GM12878 (cell line): Measurements from ENCODE around the gene EMILIN3. TPM values are rescaled to one million over a fixed set of nuclear protein-coding genes. Genes with fewer than 3 reads are reported as not detected.
A peak's percentile ranks its signal among the peaks of the same experiment; 100 is the strongest.

Experiments used
- ATAC-seq: fragments of 200-7000 bp; cut with Tn5 transposase; 3 replicates; pipeline ENCODE4 v1.9.1; 2020; ENCODE audit warnings: mild to moderate bottlenecking, moderate library complexity
- BruUV-seq: library from RNA; stranded (reverse); fragments of 400-500 nt; replicated peaks from 2 replicates; lab custom pipeline; 2021; lab: Mats Ljungman, UMichigan
- CTCF ChIA-PET: fragments of 300-600 bp; sonication (Branson Sonifier 250); formaldehyde crosslinking; extraction: SDS; loops from one replicate; lab custom pipeline; 2021; ENCODE audit warnings: inconsistent platforms; lab: Yijun Ruan, JAX
- POLR2A ChIA-PET: fragments of 350-600 bp; formaldehyde crosslinking; extraction: SDS; loops from one replicate; lab custom pipeline; 2021; ENCODE audit warnings: inconsistent platforms; lab: Charles Lee
- RAD21 ChIA-PET: fragments of 300-600 bp; sonication (Branson Sonifier 250); formaldehyde crosslinking; loops from one replicate; lab custom pipeline; 2023; ENCODE audit warnings: antibody characterized with exemption; ENCODE audit not compliant: unreplicated experiment; lab: Charles Lee
- SMC1A ChIA-PET: fragments of 300-600 bp; sonication (Branson Sonifier 250); formaldehyde crosslinking; loops from one replicate; lab custom pipeline; 2023; ENCODE audit not compliant: unreplicated experiment, uncharacterized antibody; lab: Charles Lee
- DNase-seq: peaks from one replicate; pipeline ENCODE4 v3.0.0-alpha.2; 2011; ENCODE audit warnings: low read depth, low spot score
- FAIRE-seq: peaks from 3 replicates; lab custom pipeline; 2011; peaks lifted over from hg19 to GRCh38; lab: Jason Lieb, UNC
- H2AFZ ChIP-seq: 2 replicates; pipeline ENCODE4 v1.6.0; 2011; ENCODE audit warnings: low read depth, low read length, control low read depth; ENCODE audit not compliant: control insufficient read depth
- H3K27ac ChIP-seq: 2 replicates; pipeline ENCODE4 v1.5.1; 2011; ENCODE audit warnings: control low read depth; ENCODE audit not compliant: control insufficient read depth, insufficient read depth
- H3K27me3 ChIP-seq, 2 experiments: replicated peaks in 1 of 2; 2 replicates each; pipeline versions ENCODE4 v1.6.0 to v1.6.1; 2011; ENCODE audit warnings: low read length in 1 of 2; ENCODE audit not compliant: control insufficient read depth in 2 of 2, insufficient read depth in 2 of 2
- H3K36me3 ChIP-seq, 2 experiments: 2 replicates each; pipeline ENCODE4 v1.5.1; 2011; ENCODE audit warnings: low read length in 1 of 2; ENCODE audit not compliant: control insufficient read depth in 2 of 2, insufficient read depth in 2 of 2
- H3K4me1 ChIP-seq: 2 replicates; pipeline ENCODE4 v1.6.1; 2011; ENCODE audit warnings: mild to moderate bottlenecking, low read length, moderate library complexity, mixed read lengths; ENCODE audit not compliant: control insufficient read depth, insufficient read depth
- H3K4me2 ChIP-seq: 2 replicates; pipeline ENCODE4 v1.6.0; 2011; ENCODE audit warnings: control low read depth; ENCODE audit not compliant: control insufficient read depth, insufficient read depth
- H3K4me3 ChIP-seq: fragments of 200-600 bp; sonication (generic); 2 replicates; pipeline ENCODE4 v1.5.1; 2016
- H3K79me2 ChIP-seq: 2 replicates; pipeline ENCODE4 v1.6.0; 2011; ENCODE audit warnings: low read length; ENCODE audit not compliant: control insufficient read depth, insufficient read depth
- H3K9ac ChIP-seq: 2 replicates; pipeline ENCODE4 v1.8.0; 2011; ENCODE audit warnings: low read length, control low read depth, mixed read lengths; ENCODE audit not compliant: control insufficient read depth, insufficient read depth
- H3K9me3 ChIP-seq: replicated peaks from 3 replicates; pipeline ENCODE4 v1.5.1; 2011; ENCODE audit warnings: mild to moderate bottlenecking, low read length; ENCODE audit not compliant: control insufficient read depth, insufficient read depth
- H4K20me1 ChIP-seq: 2 replicates; pipeline ENCODE4 v1.6.0; 2011; ENCODE audit not compliant: control insufficient read depth, insufficient read depth
- E4F1 ChIP-seq: fragments of 450-650 bp; IDR thresholded peaks from 2 replicates; pipeline ENCODE4 v1.6.1; 2018; ENCODE audit warnings: borderline replicate concordance, mild to moderate bottlenecking; ENCODE audit not compliant: partially characterized antibody
- FOXM1 ChIP-seq: IDR thresholded peaks from 2 replicates; pipeline ENCODE4 v1.6.1; 2012; ENCODE audit warnings: low read depth, mild to moderate bottlenecking, inconsistent platforms, low read length, moderate library complexity
- HDGF ChIP-seq: fragments of 450-650 bp; IDR thresholded peaks from 2 replicates; pipeline ENCODE4 v1.6.1; 2016; ENCODE audit warnings: antibody characterized with exemption
- IRF4 ChIP-seq: IDR thresholded peaks from 2 replicates; pipeline ENCODE4 v1.6.1; 2011; ENCODE audit warnings: low read depth, low read length
- RBBP5 ChIP-seq: fragments of 200-600 bp; sonication (generic); conservative IDR thresholded peaks from 2 replicates; pipeline ENCODE4 v1.6.1; 2016
- RELB ChIP-seq: fragments of 450-650 bp; IDR thresholded peaks from 2 replicates; pipeline ENCODE4 v1.6.1; 2017; ENCODE audit warnings: low read depth, mild to moderate bottlenecking, moderate library complexity
- SMC3 ChIP-seq: IDR thresholded peaks from 2 replicates; pipeline ENCODE4 v1.6.1; 2011; ENCODE audit warnings: low read length, improper control_type of control experiment, borderline replicate concordance
- ZNF207 ChIP-seq: fragments of 450-650 bp; IDR thresholded peaks from 2 replicates; pipeline ENCODE4 v1.6.1; 2014; ENCODE audit warnings: antibody characterized with exemption, mild to moderate bottlenecking, borderline replicate concordance
- ZNF384 ChIP-seq: IDR thresholded peaks from 2 replicates; pipeline ENCODE4 v1.6.1; 2012; ENCODE audit warnings: low read depth, mild to moderate bottlenecking, low read length, improper control_type of control experiment, borderline replicate concordance
- ZSCAN29 ChIP-seq: fragments of 450-650 bp; IDR thresholded peaks from 2 replicates; pipeline ENCODE4 v1.6.1; 2017; ENCODE audit warnings: mild to moderate bottlenecking, moderate library complexity
- WGBS: methylation state at CpG from one replicate; pipeline ENCODE4 v1.1.6; 2016; ENCODE audit warnings: low lambda C conversion rate; ENCODE audit not compliant: insufficient replicate concordance, insufficient coverage; ENCODE audit errors: missing lambda C conversion rate; 5-methylcytosine and 5-hydroxymethylcytosine counted together
- in situ Hi-C: fragments of 300-500 bp; cut with MboI; formaldehyde crosslinking; loops from 9 replicates; pipeline ENCODE4 v1.14.3; 2018; ENCODE audit warnings: mixed read lengths
- intact Hi-C: fragments of 100-400 bp; cut with micrococcal nuclease; formaldehyde crosslinking; loops from one replicate; pipeline ENCODE4 v1.14.2; 2022; ENCODE audit not compliant: unreplicated experiment
- polyA plus RNA-seq, 11 experiments: library from polyadenylated mRNA; depleted of rRNA in 4 of 11; unstranded in 6 of 11; stranded (reverse) in 5 of 11; fragments of >200 nt; fragmentation: Nextera tagmentation in 4 of 11; fragmentation: Illumina TruSeq in 1 of 11; extraction: Ambion mirVana in 4 of 11; extraction: Trizol in 1 of 11; gene quantifications; 1 replicate in 1 of 11; 2 replicates in 10 of 11; pipeline versions ENCODE4 v1.2.1 to v1.2.3, GENCODE V29; 2011 to 2016; ENCODE audit warnings: inconsistent platforms in 2 of 11, missing spikeins in 2 of 11, low read depth in 1 of 11
- total RNA-seq, 4 experiments: library from RNA; depleted of rRNA in 3 of 4; stranded (reverse); fragments of >200 nt in 3 of 4; fragmentation: Illumina TruSeq in 1 of 4; extraction: Trizol in 1 of 4; gene quantifications; 2 replicates each; pipeline versions ENCODE4 v1.2.1 to v1.2.3, GENCODE V29; 2013 to 2021
- TF ChIP-seq, protein P1 (sequence below): IDR thresholded peaks from 2 replicates; pipeline ENCODE4 v1.6.1; 2011; ENCODE audit warnings: low read depth, low read length, improper control_type of control experiment, borderline replicate concordance

EMILIN3 gene
- total and polyA plus RNA-seq, 10 of the 15 experiments (the other 5 are each of a cell fraction or from before 2014, with no cell fraction given), result not detected

- intact Hi-C loops, result no loop called here
- no TSS peak for BruUV-seq
- in situ Hi-C loops, result no loop called here
- Histone ChIP-seq H3K9ac (no peak overlapping the region), H3K4me2 (no peak overlapping the region), H4K20me1 (no peaks in the 10 kb centered on the region), H3K4me3 (no peak overlapping the region), H3K79me2 (no peaks in the 10 kb centered on the region), H3K9me3 (no peaks in the 10 kb centered on the region), H3K27me3 (no peaks in the 10 kb centered on the region), H2AFZ (no peak overlapping the region), H3K27ac (no peak overlapping the region), H3K36me3 (no peaks in the 10 kb centered on the region), H3K4me1 (no peaks in the 10 kb centered on the region)
- DNase-seq (no peak), FAIRE-seq (no peak), ATAC-seq (peak; percentile 44; the same call in 2 of the 3 replicates)
- CTCF ChIA-PET, result no interaction called here
- 46% methylated on average over 4 of the region's 4 CpGs for WGBS
- RAD21 ChIA-PET, result no interaction called here
- SMC1A ChIA-PET, result no interaction called here
- POLR2A ChIA-PET, result no interaction called here
- TF ChIP-seq FOXM1, result no peak
- no peak for TF ChIP-seq ZNF207
- no peak for TF ChIP-seq RELB
- no peak for TF ChIP-seq E4F1
- no peak for TF ChIP-seq RBBP5
- no peak for TF ChIP-seq ZSCAN29
- TF ChIP-seq ZNF384, result no peak
- no peak for TF ChIP-seq SMC3
- TF ChIP-seq IRF4, result no peak
- TF ChIP-seq HDGF, result no peak
- TF ChIP-seq, protein P1, sequence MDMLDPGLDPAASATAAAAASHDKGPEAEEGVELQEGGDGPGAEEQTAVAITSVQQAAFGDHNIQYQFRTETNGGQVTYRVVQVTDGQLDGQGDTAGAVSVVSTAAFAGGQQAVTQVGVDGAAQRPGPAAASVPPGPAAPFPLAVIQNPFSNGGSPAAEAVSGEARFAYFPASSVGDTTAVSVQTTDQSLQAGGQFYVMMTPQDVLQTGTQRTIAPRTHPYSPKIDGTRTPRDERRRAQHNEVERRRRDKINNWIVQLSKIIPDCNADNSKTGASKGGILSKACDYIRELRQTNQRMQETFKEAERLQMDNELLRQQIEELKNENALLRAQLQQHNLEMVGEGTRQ, result no peak
These were observed 14.5 kb downstream of the EMILIN3 start for GRCh38 chr20:41352106-41352505.
